ENCODE measurements around the gene FUT1. TPM values are rescaled to one million over a fixed set of nuclear protein-coding genes. Genes with fewer than 3 reads are reported as not detected.
A peak's percentile ranks its signal among the peaks of the same experiment; 100 is the strongest.

Gene FUT1
- total RNA-seq, 1 experiment from 2014 or later = 0.60 TPM

DNA sequence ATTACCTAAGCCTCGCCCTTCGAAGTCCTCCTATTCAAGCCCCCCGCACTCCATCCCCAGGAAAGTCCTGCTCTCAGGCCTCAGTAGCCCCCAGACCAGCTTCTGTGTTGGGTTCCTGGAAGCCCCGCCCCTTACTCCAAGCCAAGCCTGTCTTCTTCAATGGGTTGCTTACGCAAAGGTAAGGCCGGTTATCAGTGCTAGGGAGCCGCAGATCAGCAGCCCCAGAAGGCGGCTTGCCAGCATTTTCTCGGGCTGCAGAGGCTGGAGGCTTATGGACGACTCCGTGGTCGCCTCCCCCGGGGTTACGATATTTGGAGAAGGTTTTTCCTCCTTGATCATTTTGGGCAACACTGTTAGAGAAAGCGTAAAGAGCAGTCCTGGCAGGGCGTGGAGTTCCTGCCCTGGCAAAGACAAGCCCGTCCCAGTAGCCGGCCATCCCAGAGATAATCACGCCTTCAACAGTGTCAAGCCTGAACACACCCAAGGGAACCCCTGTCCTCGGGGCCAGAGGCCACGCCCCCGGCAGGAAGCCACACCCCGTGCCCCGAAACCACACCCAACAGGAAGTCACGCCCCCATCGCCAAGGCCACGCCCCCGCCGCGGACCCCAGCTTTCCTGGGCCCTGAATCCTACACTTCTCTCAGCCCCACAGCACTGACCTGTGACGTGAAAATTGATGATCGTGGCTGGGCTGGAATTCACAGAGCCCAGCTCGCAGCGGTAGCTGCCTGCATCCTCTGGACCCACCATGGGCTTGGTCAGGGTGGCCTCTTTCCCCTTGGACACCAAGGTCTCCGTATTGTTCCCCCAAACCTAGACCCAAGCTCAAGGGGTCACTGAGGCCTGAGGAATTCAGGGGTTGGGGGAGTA, 11.1 kb downstream of the FUT1 start:
- no peak for DNase-seq (ENCODE audit: low read depth)

DNA sequence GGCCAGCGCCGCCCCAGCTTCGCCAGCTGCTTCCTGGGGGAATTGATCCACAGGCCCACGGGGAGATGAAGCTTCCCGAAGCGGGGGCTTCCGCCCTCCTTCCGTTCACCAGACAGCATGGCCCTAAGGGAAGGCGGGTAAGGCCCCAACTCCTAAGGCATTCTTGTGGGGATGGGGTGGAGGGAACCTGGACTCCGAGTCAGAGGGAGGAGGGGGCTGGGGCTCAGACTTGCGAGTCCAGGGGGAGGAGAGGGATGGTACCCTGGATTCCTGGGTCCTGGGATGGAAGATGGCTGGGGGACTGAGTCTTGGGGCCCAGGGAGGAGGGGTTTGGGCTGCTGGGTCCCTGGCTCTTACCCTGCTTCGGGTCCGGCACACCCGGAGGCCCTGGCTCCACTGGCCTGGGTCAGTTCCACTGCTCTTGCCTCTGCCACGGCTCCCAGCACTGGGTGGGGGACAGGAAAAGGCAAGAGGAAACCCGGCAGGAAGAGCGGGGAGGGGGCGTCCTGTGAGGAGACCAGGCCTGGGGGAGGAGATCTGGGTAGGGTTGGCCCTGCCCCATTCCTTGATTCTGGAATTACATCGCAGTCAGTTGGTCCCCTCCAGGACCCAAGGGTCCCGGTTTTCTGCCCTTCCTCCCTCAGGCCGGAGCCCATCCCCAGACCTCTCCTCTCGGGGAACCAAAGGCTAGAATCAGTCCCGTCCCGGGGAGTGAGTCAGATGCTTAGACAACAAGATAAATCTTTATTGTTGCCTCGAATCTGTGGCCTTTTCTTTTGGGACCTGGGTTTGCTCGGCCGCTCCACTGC, 12.1 kb downstream of the FUT1 start, which contains the start of gene RASIP1:
Gene RASIP1 (minus strand): TSS at position 447 of the 809 bp plus-strand sequence. CDS start 328 bp downstream, at position 119.
- no peak for DNase-seq (ENCODE audit: low read depth)

DNA sequence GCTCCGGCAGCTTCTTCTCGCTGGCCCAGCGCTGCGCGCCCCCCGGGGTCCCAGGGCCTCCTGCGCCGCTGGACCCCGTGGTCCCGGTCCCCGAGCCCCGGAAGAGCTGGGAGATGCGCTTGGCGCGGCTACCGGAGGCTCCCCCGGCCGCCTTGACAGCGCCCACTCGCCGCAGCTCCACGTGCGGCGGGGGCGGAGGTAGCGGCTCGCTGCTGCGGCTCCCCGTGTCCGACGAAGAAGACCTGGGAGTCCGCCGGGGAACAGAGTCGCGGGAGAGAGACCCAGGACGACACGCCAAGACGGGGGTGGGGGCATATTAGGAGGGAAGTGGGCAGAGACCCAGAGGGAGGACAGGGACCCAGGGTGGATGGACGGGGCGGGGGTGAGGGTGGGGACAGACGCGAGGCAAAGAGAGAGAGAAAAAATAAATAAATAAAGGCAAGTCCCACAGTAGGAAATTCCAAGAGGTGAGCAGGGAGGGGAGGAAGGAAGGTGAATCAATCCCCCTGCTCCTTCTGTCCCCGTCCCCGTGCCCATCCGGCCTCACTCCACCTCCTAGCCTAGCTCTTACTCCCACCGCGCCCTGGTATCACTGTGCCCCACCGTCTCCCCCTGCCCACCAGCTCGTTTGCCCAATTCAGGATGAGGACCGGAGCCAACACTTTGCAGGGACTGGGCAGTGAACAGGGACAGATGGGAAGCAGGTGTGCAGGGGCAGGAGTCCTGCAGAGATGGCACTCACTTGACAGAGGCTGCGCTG, 12.9 kb downstream of the FUT1 start:
- no peak for DNase-seq (ENCODE audit: low read depth)

DNA sequence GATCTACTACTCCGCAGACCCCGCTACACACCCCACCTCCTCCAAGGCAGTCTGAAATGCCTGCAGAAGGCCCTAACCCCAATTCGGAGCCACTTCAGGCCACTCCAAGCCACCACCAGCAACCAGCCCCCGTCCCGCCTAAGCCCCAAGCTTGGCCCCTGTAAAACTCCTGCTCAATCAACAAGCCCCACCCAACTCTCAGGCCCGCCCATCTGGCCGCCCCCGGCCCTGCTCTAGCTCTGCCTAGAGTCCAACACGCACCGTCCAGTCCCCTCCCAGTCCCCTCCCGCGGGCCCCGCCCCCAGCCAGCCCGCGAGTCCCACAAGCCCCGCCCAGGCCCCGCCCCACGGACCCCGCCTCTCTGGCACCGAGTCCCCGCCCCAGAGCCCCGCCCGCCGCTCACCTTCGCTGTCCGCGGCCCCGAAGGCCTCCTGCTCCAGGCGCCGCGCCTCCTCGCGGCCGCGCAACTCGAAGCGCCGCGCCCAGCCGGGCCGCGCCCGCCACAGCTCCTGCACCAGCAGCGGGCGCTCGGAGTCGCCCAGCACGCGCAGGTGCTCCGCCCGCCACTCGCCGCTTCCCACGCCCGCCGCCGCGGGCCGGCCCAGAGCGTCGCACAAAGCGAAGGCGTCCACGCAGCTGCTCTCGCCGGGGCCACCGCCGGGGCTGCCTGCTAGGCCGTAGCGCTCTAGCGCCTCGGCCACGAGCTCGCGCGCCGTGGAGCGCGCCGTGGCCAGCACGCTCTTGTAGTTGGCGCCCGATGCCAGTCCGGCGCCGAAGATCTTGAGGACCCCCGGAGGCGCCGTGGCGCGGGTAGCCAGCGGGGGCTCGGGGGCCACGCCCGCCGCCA, 13.7 kb downstream of the FUT1 start:
- DNase-seq (ENCODE audit: low read depth) = peak; percentile 84

DNA sequence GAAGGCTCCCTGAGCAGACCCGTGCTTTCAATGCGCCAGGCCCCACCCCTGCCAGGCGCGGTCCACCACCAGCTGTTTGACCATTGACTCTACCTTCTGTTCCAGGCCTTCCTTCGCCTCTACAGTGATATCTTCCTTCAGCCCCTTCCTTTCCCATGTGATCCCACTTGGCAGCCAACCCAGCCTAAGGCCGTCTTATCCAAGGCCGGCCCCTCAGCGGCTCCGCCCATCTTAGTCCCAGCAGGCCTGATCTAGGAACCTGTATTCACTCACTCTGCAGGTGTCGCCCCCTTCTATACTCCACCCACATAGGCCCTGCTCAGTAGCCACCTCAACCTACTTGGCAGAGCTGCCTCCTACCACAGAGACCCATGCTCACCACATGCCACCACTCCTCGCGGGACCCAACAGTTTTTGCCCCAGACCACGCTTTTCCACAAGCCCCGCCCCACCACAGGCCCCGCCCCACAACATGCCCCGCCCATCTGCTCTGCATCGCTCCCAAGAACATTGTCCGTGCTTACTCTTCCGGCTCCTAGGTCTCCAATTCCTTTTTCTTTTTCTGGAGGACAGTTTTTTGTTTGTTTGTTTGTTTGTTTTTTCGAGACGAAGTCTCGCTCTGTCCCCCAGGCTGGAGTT, 15.0 kb downstream of the FUT1 start:
- DNase-seq (ENCODE audit: low read depth) = no peak

DNA sequence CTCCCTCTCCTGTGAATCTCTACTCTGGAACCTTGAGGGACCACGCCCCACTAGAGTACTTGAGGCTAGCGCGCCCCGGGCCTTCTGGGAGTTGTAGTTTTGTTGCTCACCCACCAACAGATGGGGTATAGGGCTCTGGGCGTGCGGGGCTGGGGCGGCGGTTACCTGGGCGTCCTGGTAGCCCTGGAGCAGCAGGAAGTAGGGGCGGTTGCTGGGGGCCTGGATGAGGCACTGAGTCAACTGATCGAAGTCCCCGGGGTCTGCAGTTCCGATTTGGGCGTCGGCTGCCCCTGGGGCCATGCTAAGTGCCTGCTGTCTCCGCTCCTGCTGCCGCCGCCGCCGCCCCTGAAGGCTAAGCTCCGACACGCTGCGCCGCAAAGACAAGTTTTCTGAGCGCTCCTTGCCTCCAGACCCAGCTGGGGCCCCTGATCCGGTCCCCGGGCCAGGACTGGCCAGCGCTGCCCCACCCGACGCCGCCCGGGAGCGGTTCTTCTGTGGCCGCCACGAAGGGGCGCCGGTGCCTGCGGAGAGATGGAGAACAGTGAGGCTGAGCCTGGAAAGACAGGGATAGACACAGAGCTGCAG, 17.3 kb downstream of the FUT1 start:
- DNase-seq (ENCODE audit: low read depth) = peak; percentile 76

DNA sequence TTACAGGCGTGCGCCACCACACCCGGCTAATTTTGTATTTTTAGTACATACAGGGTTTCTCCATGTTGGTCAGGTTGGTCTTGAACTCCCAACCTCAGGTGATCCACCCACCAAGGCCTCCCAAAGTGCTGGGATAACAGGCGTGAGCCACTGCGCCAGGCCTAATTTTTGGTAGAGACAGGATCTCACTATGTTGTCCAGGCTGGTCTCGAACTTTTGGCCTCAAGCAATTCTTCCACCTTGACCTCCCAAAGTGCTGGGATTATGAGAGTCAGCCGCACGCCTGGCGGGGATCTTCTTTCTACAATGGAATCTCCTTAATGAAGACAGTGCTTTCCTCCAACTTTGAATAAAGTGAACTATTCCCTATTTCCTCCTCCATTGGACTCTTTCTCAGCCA, 17.8 kb downstream of the FUT1 start:
- no peak for DNase-seq (ENCODE audit: low read depth)

DNA sequence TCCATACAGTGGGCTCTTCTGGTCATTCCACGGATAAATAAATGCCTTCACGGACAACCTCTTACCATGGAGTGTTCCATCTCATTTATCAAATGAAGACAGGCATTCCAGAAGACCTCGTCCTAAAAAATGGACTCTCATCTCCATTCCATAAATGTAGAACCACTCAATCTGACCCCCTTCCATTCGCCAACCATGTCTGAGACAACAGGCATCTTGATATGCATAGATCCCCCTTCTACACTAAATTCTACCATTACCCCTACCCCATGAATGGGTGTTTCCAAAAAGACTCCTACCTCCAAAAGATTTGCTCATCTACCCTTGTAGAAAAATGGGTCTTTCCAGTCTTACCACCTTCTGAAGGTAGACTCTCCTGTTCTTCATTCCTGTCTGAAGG, 21.0 kb downstream of the FUT1 start:
- DNase-seq (ENCODE audit: low read depth) = no peak

DNA sequence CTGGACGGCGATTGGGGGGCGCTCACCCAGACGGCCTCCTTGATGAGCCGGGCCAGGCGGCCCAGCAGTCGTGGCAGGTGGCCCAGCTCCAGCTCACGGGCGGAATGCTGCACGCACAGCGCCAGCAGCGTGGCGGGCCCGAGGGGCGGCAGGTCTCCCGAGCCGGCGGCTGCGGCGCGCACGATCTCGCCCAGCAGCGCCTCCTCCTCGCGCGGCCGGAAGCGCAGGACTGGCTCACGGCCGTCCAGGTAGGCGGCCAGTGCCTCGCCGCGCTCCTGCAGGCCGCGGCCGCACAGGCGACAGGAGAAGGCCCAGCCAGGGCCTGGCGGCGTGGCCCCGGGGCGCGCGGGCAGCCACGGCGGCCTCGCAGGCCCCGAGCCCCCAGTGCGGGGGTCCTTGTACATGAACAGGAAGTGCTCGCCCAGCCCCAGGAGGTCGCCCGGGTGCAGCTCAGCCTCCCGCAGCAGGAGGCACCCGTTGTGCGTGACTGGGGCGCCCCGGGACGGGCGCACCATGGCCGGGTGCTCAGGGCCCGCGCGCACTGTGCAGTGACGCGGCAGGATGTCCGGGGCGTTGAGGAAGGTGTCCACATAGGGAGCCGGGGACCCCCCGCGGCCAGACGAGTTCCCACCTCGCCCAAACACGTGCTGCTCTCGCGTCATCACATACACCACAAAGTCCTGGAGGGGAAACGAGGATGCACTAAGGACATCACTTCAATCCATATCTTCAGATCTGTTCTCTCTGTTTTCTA, 23.4 kb downstream of the FUT1 start:
- DNase-seq (ENCODE audit: low read depth) = no peak

DNA sequence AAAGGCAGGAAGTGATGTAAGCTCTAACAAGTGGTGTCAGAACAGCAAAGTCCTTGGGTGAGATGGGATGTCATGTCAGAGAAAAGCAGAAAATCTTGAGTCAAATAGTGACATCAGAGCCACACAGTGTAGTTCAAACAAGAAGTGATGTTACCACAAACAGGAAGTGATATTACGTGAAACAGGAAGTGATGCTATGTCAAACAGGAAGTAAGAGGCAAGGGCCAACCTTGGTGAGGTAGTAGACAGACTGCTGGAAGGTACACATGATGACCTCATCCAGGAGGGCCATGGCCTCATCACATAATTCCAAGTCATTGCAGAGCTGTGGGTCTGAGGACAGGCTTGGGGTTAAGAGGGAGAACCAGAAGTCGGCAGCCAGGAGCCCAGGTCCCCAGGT, 25.9 kb downstream of the FUT1 start:
- DNase-seq (ENCODE audit: low read depth) = no peak

DNA sequence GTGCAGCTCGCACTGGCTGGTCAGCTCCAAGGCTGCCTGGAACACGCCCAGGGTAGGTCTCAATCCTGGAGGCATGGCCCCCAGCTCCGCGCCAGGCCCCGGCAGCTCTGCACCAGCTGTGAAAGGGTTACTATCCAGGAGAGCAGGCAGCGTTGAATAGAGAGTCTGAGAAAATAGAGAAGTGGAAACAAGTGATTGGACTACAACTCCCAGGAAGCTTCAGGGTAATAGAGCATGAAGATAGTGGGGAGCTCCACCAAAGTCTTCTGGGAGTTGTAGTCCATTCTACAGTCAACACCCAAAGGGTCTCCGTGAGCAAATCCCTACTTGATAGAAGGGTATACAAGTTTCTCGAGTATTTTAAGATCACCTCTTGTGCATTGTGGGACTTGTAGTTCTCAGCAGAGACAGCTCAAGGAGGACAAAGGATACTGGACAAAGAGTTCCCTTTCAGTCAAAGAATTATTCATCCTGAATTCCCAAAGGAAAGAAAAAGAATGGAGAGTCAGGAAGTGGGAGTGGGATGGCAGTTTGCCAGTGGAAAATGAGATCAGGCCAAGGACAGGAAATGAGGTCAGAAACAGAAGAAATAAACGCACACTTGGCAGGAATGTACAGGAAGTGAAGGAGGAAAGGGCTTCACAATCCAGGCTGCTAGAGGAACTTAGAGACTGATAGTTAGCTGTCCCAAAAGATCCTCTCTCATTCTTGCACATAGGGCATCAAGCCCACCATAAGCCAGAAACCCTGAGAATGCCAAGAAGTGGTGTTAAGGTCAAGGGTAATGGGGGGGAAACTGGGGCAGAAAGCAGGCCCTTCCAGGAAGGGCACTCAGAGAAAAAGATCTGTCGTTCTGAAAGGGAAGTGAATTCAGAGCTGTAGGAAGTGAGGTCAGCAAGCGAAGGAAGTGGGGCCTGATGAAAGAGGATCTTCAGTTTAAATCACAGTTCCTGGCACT, 27.4 kb downstream of the FUT1 start:
- peak; percentile 86 for DNase-seq (ENCODE audit: low read depth)

DNA sequence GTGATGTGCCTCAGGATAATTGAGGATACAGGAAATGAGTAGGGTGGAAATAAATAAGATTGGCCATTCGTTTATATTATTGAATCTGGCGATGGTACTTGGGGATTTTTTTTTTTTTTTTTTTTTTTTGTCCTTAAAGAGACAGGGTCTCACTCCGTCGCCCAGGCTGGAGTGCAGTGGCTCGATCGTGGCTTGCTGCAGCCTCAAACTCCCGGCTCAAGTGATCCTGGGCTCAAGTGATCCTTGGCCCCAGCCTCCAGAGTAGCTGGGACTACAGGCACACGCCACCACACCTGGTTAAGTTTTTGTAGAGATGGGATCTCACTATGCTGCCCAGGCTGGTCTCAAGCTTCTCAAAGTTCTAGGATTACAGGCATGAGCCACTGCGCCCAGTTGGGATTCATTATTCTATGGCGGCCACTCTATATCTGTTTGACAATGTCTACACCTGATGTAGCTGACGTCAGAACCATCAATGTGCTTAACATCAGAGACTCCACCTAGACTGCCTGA, 30.2 kb downstream of the FUT1 start:
- DNase-seq (ENCODE audit: low read depth) = no peak

DNA sequence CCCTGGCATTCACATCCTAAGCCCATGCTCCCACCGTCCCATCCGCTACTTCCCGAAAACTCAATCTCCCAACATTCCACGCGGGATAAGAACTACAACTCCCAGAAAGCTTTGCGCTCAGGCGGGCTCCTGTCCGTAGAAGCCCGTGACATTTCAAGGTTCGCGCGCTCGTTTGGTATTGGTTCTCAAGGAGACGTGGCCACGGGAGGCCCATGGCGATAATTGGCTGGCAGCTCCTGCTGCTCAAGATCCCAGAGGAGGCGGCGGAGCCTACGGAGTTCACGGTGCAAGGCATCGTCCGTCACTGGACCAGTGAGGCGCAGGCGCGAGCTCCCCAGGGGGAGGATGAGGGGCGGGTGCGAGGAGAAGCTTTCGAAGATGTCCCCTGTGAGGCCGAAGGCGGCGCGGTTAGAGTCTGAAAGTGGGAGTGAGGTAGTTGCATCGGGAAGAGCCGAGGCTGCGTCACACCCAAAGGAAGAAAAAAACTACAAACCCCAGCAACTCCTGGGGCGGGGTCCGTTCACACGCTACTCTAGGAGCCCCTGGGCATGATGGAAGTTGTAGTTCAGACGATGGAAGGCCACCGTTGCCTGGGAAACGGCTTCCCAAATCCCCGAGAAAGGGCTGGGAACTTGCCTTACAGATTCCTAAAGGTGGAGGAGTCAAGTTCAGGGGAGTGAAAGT, 31.7 kb downstream of the FUT1 start:
- DNase-seq (ENCODE audit: low read depth) = peak; percentile 99

DNA sequence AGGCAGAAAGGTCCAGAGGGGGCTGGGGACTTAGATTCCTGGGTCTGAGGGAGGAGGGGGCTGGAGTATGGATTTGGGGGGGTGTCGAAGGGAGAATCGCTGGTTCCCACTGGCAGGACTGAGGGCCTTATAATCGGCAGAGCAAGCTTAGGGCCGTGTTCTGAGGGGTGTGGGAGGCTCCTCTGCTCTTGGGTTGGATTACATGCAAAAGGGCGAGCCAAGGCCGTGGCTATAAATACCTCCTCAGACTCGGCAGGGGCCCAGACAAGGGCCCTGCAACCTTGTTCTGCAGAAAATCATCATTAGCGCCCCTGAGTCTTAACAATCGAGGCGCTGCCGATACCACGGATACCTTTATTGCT, 32.2 kb downstream of the FUT1 start:
- DNase-seq (ENCODE audit: low read depth) = no peak

DNA sequence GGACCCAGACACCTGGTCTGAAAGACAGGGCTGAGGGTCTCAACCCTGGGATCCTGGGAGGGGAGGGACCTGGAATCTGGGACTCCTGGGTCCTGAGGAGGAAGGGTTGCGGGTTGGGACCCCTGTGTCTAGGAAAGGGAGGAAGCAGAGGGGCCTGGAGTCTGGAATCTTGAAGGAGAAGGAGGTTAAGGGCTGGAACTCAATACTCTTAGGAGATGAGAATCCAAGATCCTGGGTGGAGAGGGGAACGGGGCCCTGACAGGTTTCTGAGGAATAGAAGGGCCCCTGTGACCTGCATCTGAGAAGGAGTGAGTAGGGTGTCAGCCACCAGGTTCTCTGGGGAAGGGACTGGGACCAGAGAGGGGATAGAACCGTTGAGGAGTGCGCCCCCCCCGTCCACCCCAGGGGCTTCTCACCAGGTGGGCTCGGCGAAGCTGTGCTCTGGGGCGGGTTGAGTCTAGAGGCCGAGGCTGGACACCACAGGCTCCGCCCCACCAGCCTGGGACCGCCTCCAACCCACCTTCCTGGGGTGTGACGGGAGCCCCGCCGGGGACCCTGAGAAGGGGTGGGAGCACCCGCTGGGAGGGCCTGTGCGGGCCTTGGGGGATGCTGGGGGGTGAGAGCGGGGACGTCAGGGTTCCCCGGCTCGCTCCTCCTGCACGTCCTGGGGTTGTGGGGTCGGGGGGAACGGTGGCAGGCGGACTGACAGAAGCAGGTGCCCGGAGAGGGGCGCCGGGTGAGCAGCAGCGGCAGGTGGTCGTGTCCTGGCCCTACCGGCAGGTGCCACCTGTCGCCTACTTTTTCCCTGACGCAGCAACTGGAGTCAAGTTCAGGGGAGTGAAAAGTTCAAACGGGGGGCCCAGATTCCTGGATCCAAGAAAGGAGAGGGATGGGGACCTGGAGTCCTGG, 32.9 kb downstream of the FUT1 start, which contains the start of gene MAMSTR:
Gene MAMSTR (minus strand): TSS at position 463 of the 909 bp plus-strand sequence. CDS start 694 bp downstream, outside the sequence.
- DNase-seq (ENCODE audit: low read depth) = no peak

DNA sequence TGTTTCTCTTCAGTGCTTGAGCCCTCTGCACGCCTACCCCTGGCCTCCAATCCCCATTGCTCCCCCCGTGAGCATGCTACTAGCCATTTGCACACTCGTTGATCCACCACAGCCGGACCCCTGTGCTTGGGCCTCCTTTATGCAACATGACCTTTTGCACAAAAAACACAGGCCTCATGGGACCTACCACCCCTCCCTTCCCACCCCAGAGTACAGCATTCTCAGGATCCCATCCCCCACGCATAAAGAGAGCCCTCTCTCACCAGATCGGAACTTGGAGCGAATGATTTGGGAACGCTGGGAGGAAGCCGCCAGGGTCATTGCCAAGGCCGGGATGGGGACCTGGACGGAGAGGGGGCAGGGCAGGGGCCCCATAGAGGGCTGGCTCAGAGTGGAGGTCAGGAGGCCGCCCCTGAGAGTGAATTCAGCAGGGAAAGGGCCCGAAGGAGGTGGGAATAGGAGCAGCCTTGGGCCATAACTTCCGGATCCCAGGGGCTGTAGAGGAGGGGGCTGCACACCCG, 33.7 kb downstream of the FUT1 start:
- no peak for DNase-seq (ENCODE audit: low read depth)
